HG02610 (cell line): ENCODE results near the gene CFI.
"Not testable (repeated sequence)": the region's sequence is repeated elsewhere in the genome, so short reads cannot be mapped to it uniquely, and the experiment has no call there.

ENCODE experiments used
- ATAC-seq: cut with Tn5 transposase; IDR thresholded peaks from one replicate; pipeline ENCODE4 v1.9.1; 2021; ENCODE audit warnings: mild to moderate bottlenecking, moderate library complexity; ENCODE audit not compliant: unreplicated experiment

The CFI gene

GRCh38 chr4:109798866-109799265, 2.9 kb downstream of the CFI start:
- no peak for ATAC-seq

GRCh38 chr4:109795059-109795458, 6.7 kb downstream of the CFI start:
- no peak for ATAC-seq

- ATAC-seq = no peak
Measured at GRCh38 chr4:109787807-109788206, 14.0 kb downstream of the CFI start.

GRCh38 chr4:109786846-109787245, 15.0 kb downstream of the CFI start:
- no peak for ATAC-seq

GRCh38 chr4:109782092-109782491, 19.7 kb downstream of the CFI start:
- not testable (repeated sequence) for ATAC-seq

- ATAC-seq = no peak
Measured at GRCh38 chr4:109764789-109765402, 36.9 kb downstream of the CFI start.

- ATAC-seq = no peak
Measured at GRCh38 chr4:109764376-109764775, 37.4 kb downstream of the CFI start.

GRCh38 chr4:109760682-109761081, 41.1 kb downstream of the CFI start:
- no peak for ATAC-seq

- ATAC-seq = no peak
Measured at GRCh38 chr4:109755656-109756055, 46.1 kb downstream of the CFI start.

- no peak for ATAC-seq
Measured at GRCh38 chr4:109754093-109754857, 47.5 kb downstream of the CFI start.

- no peak for ATAC-seq
Measured at GRCh38 chr4:109752525-109752924, 49.3 kb downstream of the CFI start.

GRCh38 chr4:109751852-109752251, 49.9 kb downstream of the CFI start:
- ATAC-seq = no peak

GRCh38 chr4:109750652-109751244, 51.1 kb downstream of the CFI start:
- ATAC-seq = no peak

GRCh38 chr4:109749388-109750082, 52.3 kb downstream of the CFI start:
- ATAC-seq = no peak

- ATAC-seq = no peak
Measured at GRCh38 chr4:109748114-109748513, 53.7 kb downstream of the CFI start.

GRCh38 chr4:109746728-109747127, 55.1 kb downstream of the CFI start:
- no peak for ATAC-seq

- ATAC-seq = no peak
Measured at GRCh38 chr4:109745830-109746229, 56.0 kb downstream of the CFI start.

GRCh38 chr4:109739547-109739946, 62.3 kb downstream of the CFI start:
- ATAC-seq = no peak

- no peak for ATAC-seq
Measured at GRCh38 chr4:109738104-109738872, 63.5 kb downstream of the CFI start.

- ATAC-seq = no peak
Measured at GRCh38 chr4:109735566-109736365, 66.0 kb downstream of the CFI start.
